GM21717 (cell line): ENCODE results near the gene CASKIN2.

Experiments
- ATAC-seq: cut with Tn5 transposase; IDR thresholded peaks from one replicate; pipeline ENCODE4 v1.9.1; 2021; ENCODE audit warnings: mild to moderate bottlenecking, moderate library complexity; ENCODE audit not compliant: unreplicated experiment

CASKIN2 gene, protein sequence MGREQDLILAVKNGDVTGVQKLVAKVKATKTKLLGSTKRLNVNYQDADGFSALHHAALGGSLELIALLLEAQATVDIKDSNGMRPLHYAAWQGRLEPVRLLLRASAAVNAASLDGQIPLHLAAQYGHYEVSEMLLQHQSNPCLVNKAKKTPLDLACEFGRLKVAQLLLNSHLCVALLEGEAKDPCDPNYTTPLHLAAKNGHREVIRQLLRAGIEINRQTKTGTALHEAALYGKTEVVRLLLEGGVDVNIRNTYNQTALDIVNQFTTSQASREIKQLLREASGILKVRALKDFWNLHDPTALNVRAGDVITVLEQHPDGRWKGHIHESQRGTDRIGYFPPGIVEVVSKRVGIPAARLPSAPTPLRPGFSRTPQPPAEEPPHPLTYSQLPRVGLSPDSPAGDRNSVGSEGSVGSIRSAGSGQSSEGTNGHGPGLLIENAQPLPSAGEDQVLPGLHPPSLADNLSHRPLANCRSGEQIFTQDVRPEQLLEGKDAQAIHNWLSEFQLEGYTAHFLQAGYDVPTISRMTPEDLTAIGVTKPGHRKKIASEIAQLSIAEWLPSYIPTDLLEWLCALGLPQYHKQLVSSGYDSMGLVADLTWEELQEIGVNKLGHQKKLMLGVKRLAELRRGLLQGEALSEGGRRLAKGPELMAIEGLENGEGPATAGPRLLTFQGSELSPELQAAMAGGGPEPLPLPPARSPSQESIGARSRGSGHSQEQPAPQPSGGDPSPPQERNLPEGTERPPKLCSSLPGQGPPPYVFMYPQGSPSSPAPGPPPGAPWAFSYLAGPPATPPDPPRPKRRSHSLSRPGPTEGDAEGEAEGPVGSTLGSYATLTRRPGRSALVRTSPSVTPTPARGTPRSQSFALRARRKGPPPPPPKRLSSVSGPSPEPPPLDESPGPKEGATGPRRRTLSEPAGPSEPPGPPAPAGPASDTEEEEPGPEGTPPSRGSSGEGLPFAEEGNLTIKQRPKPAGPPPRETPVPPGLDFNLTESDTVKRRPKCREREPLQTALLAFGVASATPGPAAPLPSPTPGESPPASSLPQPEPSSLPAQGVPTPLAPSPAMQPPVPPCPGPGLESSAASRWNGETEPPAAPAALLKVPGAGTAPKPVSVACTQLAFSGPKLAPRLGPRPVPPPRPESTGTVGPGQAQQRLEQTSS (N-terminal part only)

DNA sequence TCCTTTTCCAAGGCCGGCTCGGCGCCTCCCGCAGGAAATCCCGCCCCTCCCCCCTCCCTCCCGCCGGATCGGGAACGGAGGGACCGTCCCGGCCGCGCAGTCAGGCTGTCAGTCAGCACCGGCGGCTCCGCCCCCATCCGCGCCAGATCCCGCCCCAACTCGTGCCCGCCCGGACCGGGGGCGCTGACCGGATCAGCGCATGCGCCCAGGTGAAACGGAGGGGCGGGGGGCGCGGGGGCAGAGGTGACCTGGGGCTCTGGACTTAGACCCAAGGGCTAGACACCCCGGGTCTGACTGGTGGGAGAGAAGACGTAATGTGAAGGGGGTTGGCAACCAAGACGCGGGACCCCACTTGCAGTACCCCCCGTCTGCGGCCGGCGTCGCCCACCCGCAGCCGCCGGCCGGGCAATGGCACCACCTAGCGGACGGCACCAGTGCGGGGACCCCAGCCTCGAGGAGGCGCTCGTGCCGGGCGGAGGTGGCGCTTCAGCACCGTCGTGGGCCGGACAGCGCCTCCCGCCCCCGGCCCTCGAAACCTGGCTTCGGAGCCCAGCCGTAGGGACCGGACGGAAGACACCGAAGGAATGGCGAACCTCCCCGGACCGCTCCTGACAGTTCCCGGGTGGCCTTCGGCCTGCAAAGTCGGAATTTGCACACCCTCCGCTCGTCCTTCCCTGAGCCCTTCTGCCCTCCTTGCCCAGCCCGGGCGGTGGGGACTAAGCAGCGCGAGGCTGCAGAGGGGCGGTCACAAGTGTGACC, at the start of gene CASKIN2:
Gene CASKIN2 (minus strand): TSS at position 42 of the 759 bp plus-strand sequence. CDS start 1,733 bp downstream, outside the sequence.
- ATAC-seq, result peak; percentile 43

- no peak for ATAC-seq
These were observed 49.7 kb upstream of the CASKIN2 start for GRCh38 chr17:75565066-75565465.

DNA sequence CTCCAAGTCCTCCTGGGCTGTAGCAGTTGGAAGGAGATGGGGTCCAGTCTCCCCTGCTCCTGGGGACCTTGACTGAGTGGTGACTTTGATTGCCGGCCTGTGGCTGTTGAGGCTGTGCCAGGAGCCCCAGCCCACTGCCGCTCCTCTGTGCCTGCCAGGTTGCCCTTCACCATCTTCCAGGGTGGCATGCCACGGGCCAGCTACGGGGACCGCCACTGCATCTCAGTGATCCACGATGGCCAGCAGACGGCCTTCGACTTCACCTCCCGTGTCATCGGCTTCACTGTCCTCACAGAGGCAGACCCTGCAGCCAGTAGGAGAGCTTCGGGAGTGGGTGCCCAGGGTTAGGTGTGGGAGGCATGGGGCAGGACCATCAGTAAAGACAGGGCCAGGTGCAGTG, 48.9 kb upstream of the CASKIN2 start:
- no peak for ATAC-seq

- no peak for ATAC-seq
These were observed 47.9 kb upstream of the CASKIN2 start for GRCh38 chr17:75563063-75563758.

GRCh38 chr17:75561927-75562603, 46.7 kb upstream of the CASKIN2 start:
- ATAC-seq, result no peak

DNA sequence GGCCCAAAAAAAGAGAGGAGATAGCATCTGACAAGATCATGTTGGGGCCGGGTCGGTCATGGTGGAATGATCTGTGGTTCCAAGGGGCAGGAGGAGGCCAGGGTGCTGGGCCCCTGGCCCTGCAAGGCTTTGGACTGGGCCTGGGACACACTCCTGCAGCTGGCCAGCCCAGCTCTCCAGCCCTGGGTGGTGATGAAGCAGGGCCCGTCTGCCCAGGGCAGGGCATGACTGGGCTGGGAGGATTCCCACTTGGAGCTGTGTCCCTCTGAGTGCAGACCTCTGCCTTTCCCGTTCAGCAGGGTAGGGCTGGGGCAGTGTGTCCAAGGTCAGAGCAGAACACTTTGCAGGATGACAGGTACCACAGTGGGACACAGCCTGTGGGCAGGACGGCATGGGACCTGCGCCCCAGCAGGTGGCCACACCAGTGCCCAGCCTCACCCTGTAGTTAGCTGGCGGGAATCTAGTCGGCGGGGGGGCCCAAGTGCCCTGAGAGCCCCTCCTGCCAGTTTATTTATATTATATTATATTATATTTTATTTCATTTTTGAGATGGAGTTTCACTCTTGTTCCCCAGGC, 44.7 kb upstream of the CASKIN2 start:
- no peak for ATAC-seq

DNA sequence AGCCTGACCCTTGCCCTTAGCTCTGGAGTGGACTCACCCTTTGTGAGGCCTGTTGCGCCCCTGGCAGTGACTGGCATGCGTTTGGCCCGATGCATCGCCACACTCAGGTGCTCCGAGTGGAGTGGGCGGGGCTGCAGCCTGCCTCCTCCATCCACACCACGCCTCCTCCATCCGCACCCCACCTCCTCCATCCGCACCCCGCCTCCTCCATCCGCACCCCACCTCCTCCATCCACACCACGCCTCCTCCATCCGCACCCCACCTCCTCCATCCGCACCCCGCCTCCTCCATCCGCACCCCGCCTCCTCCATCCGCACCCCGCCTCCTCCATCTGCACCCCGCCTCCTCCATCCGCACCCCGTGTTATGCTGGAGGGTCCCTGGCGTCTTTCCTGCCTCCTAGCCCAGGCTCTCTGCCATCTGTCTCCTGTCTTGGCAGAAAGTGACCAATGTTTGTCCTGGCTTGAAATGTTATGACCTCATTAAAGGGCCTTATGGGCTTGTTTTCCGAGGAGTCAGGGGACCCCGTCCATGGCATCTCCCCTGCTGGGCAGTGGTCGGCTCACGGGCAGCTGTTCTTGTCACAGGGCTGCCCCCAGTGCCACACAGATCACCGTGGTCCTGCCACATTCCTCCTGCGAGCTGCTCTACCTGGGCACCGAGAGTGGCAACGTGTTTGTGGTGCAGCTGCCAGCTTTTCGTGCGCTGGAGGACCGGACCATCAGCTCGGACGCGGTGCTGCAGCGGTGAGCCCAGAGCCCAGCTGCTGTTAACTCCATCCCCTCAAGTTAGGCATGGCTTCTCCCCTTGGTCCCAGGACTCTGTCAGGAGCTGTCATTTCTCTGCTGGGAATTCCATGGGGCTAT, 43.6 kb upstream of the CASKIN2 start:
- ATAC-seq, result no peak

DNA sequence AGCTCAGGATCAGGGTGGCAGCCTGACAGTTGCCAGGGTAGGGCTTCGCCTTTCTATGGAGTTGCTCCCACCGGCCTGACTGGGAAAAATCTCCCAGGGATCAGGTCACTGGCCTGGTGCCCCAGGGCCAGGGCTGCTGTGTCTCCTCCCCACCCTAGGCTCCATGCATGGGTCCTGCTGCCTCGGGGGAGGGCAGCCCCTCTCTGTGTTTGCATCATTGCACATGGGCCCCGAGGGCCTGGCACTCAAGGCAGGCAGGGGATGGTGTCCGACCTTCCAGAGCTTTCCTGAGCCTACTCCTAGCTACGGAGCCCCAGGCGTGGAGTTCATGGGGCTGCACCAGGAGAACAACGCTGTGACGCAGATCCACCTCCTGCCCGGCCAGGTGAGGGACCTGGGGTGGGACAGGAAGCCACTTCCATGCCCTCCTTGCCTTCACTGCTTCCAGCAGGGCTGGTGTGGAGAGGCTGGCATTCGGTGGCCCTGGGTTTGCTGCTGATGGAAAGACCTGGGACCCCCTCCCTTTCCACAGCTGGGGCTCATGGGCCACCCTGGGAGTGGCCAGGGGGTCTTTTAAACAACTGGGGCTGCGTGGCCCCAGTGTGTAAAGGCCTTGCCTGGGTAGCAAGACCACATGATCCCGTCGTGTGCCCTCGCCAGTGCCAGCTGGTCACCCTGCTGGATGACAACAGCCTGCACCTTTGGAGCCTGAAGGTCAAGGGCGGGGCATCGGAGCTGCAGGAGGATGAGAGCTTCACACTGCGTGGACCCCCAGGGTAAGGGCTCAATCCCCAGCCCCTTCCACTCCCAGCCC, 42.7 kb upstream of the CASKIN2 start:
- no peak for ATAC-seq

DNA sequence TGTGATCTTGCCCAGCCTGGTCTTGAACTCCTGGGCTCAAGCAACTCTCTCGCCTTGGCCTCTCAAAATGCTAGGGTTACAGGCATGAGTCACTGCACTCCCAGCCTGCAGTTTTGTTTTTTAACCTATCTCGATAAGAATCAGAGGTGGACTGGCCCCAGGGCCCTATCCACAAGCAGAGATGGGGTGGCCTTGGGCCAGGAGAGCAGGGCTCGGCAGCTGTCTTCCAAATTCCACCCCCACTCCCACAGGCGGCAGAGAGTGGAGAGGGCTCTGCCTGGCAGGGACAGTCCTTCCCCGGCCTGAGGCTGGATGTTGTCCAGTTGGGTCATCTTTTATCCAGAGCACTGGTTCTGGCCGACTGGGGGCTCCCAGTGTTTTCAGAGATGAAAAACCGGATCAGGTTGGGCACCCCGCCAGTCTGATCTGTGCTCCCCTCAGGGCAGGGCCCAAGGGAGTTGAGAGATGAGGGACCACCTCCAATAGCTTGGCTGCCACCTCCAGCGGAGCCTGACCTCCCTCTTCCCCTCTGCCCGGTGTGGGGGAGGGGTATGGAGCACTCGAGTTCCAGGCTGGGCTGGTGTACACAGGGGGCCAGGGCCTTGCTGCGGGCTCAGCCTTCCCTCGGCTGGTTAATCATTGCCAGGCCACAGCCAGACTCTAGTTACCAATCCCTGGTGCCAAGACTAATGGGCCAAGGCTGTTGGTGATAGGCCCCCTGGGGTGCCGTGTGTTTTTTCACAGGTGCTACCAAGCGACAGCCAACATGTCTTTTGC, 41.9 kb upstream of the CASKIN2 start:
- no peak for ATAC-seq

DNA sequence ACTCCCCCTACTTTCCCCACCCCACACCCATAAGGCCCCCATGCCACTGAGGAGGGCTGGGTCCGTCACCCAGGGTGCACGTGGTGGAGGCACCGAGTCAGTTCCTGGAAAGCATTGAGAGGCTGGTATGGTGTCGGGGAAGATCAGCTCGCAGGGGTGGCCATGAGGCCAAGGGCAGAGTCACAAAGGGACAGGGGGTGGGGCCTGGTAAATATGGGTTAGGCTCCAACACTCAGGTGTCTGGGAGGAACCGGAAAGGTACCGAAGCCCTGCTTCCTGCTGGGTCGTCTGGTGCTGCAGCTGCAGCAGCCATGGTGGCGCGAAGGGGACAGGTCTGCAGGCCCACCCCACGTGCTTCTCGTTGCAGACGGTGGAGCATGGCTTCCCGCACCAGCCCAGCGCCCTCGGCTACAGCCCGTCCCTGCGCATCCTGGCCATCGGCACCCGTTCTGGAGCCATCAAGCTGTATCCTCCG, 40.4 kb upstream of the CASKIN2 start:
- ATAC-seq, result no peak

DNA sequence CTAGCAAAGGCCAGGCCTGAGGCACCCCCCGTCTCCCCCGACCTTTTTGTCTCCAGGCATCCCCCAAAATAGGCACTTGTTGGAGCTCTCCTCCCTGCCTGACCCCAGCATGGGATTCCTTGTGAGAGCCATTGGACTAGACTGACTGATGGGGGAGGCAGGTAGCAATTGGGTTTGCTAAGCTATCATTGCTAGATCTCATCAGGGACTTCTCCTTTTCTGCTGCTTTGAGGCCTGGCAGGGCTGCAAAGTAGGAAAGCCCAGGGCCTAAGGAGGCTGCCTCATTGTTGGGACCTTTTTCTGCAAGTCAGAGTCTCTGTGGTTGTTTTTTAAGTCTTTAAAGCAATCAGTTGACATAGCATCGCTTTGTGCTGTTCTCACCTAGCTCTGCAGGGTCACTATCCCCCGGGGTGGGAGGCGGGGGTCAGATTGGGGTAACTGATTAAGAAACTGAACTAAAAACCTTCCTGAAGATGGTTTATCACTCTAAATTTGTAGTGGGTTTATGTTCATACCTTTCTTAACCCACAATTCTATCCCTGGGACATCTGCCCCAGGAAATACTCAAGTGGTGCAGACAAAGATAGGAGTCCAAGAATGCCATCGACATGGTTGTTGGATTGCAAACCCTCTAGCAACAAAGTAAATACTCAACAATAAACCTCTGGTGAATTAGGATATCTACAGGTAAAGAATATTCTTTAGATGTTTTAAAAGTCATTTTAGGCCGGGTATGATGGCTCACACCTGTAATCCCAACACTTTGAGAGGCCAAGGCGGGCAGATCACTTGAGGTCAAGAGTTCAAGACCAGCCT, 38.2 kb upstream of the CASKIN2 start:
- ATAC-seq, result no peak

GRCh38 chr17:75552425-75553294, 37.3 kb upstream of the CASKIN2 start:
- no peak for ATAC-seq

DNA sequence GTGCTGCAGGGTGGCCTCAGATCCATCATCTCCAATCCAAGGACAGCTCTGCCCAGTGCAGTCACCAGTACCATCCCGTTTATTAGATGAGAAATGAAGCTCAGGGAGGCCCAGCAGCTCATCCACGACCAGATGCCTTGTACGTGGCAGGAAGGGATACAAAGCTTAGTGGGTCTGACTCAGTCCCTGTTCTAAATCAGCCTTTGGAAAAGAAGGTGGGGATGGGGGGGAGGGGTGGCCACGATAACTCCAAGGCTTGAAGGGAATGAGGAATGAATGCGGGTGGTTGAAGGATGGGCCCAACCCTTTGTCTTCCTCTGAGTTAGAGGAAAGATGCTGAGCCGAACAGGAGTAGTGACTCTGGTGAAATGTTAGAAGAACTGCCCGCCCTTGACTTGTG, 35.9 kb upstream of the CASKIN2 start:
- ATAC-seq, result no peak

DNA sequence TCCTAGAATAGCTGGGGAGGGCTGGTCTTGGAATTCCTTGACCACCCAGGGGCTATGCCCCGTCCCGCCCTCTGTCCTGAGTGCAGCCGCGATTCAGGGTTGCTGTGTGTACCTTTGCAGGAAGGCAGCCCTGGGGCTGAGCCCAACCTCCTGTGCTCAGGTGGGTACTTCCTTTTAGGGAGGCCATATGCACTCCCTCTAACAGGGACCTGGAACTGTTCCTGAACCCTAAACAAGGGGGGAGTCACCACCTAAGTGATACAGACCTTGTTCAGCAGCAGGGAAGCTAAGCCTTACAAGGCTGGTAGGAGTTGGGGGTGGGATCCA, 34.8 kb upstream of the CASKIN2 start:
- ATAC-seq, result no peak
